ENCODE measurements around the gene SPSB4.

DNA sequence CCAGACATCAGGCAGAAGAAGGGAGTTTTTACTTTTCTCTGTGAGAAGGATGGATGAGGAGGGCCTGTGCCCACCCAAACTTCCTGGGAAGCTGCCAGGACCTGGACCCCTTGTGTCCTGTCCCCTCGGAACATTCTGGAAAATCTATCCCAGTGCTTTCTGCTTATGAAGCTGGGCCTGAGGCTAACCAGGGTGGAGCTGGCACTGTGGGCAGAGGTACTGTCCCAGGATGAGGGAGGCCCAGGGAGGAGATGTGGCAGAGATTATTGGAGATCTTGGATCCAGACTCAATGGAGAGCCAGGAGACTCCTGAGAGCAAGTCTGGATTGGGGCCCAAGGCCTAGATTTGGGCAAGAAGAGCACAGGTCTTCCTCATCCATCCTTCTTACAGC is 44.4 kb downstream of the SPSB4 start:
- no peak for TF ChIP-seq POLR2AphosphoS5 (IDR thresholded peaks at IDR 0.05)
- TF ChIP-seq, protein P1, sequence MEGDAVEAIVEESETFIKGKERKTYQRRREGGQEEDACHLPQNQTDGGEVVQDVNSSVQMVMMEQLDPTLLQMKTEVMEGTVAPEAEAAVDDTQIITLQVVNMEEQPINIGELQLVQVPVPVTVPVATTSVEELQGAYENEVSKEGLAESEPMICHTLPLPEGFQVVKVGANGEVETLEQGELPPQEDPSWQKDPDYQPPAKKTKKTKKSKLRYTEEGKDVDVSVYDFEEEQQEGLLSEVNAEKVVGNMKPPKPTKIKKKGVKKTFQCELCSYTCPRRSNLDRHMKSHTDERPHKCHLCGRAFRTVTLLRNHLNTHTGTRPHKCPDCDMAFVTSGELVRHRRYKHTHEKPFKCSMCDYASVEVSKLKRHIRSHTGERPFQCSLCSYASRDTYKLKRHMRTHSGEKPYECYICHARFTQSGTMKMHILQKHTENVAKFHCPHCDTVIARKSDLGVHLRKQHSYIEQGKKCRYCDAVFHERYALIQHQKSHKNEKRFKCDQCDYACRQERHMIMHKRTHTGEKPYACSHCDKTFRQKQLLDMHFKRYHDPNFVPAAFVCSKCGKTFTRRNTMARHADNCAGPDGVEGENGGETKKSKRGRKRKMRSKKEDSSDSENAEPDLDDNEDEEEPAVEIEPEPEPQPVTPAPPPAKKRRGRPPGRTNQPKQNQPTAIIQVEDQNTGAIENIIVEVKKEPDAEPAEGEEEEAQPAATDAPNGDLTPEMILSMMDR (IDR thresholded peaks at IDR 0.05 in 8 of 11, conservative IDR thresholded peaks at IDR 0.05 in 3 of 11) = no peak
